GM23248 (cell line): ENCODE measurements around the gene MED9. TPM values are rescaled to one million over a fixed set of nuclear protein-coding genes. Genes with fewer than 3 reads are reported as not detected.
"Not testable (repeated sequence)": the region's sequence is repeated elsewhere in the genome, so short reads cannot be mapped to it uniquely, and the experiment has no call there.

ENCODE experiments used
- DNase-seq: peaks from one replicate; pipeline ENCODE4 v3.0.0-alpha.2; 2015
- H2AFZ ChIP-seq: fragments of 200-600 bp; sonication (generic); 2 replicates; pipeline ENCODE4 v1.6.1; 2016; ENCODE audit warnings: antibody characterized with exemption
- H3F3A ChIP-seq: fragments of 200-600 bp; sonication (generic); 2 replicates; pipeline ENCODE4 v1.6.1; 2016; ENCODE audit warnings: mild to moderate bottlenecking, antibody characterized with exemption, mixed run types; ENCODE audit not compliant: insufficient read depth
- H3K27ac ChIP-seq: fragments of 200-600 bp; sonication (generic); 2 replicates; pipeline ENCODE4 v1.5.1; 2016; ENCODE audit warnings: mild to moderate bottlenecking
- H3K27me3 ChIP-seq: fragments of 200-600 bp; sonication (generic); replicated peaks from 2 replicates; pipeline ENCODE4 v1.6.1; 2016; ENCODE audit warnings: mild to moderate bottlenecking; ENCODE audit not compliant: insufficient read depth
- H3K36me3 ChIP-seq: fragments of 200-600 bp; sonication (generic); 2 replicates; pipeline ENCODE4 v1.6.1; 2016; ENCODE audit warnings: low read depth, mild to moderate bottlenecking
- H3K4me1 ChIP-seq: fragments of 200-600 bp; sonication (generic); 2 replicates; pipeline ENCODE4 v1.6.1; 2016; ENCODE audit warnings: mild to moderate bottlenecking; ENCODE audit not compliant: insufficient read depth
- H3K4me2 ChIP-seq: fragments of 200-600 bp; sonication (generic); one replicate; pipeline ENCODE4 v1.6.1; 2016; ENCODE audit warnings: mild to moderate bottlenecking; ENCODE audit not compliant: unreplicated experiment
- H3K4me3 ChIP-seq: fragments of 200-600 bp; sonication (generic); 2 replicates; pipeline ENCODE4 v1.5.1; 2016; ENCODE audit warnings: mild to moderate bottlenecking
- H3K79me2 ChIP-seq: fragments of 200-600 bp; sonication (generic); 2 replicates; pipeline ENCODE4 v1.6.1; 2016; ENCODE audit warnings: mild to moderate bottlenecking; ENCODE audit not compliant: insufficient read depth
- H3K9ac ChIP-seq: fragments of 200-600 bp; sonication (generic); 2 replicates; pipeline ENCODE4 v1.6.1; 2016; ENCODE audit warnings: mild to moderate bottlenecking
- H3K9me2 ChIP-seq: fragments of 200-600 bp; sonication (generic); 2 replicates; pipeline ENCODE4 v1.6.1; 2016; ENCODE audit warnings: mixed run types, mild to moderate bottlenecking, moderate library complexity; ENCODE audit not compliant: insufficient read depth
- H3K9me3 ChIP-seq: fragments of 200-600 bp; sonication (generic); one replicate; pipeline ENCODE4 v1.6.1; 2017; ENCODE audit warnings: low read depth
- H4K20me1 ChIP-seq: fragments of 200-600 bp; sonication (generic); 2 replicates; pipeline ENCODE4 v1.6.0; 2016; ENCODE audit not compliant: insufficient read depth
- EZH2 ChIP-seq: fragments of 200-600 bp; sonication (generic); IDR thresholded peaks from 2 replicates; pipeline ENCODE4 v1.6.1; 2018; ENCODE audit warnings: antibody characterized with exemption, mild to moderate bottlenecking; ENCODE audit not compliant: insufficient read depth, poor library complexity, severe bottlenecking
- EZH2phosphoT487 ChIP-seq: fragments of 200-600 bp; sonication (generic); IDR thresholded peaks from 2 replicates; pipeline ENCODE4 v1.6.1; 2018; ENCODE audit warnings: antibody characterized with exemption, moderate library complexity, mild to moderate bottlenecking, low read depth; ENCODE audit not compliant: insufficient read depth
- WGBS, 2 experiments: methylation state at CpG; one replicate each; pipeline ENCODE4 v1.1.6; 2015 to 2017; ENCODE audit warnings: low lambda C conversion rate in 2 of 2, low coverage in 1 of 2; ENCODE audit errors: missing lambda C conversion rate in 2 of 2; 5-methylcytosine and 5-hydroxymethylcytosine counted together
- in situ Hi-C: fragments of 300-500 bp; cut with MboI; formaldehyde crosslinking; loops from 2 replicates; pipeline ENCODE4 v1.15.0; 2020
- polyA plus RNA-seq: library from polyadenylated mRNA; unstranded; fragments of >200 nt; fragmentation: Nextera tagmentation; extraction: Ambion mirVana; gene quantifications from 2 replicates; pipeline ENCODE4 v1.2.1, GENCODE V29; 2016
- total RNA-seq: library from RNA; depleted of rRNA; stranded (reverse); fragments of >200 nt; shearing (Covaris generic); gene quantifications from 2 replicates; pipeline ENCODE4 v1.2.3, GENCODE V29; 2014

Gene MED9
- total and polyA plus RNA-seq, 2 experiments from 2014 or later, result 10.0 to 10.3 TPM

GRCh38 chr17:17485420-17485819 is 8.6 kb downstream of the MED9 start:
- Histone ChIP-seq H3K27me3 (no peaks in the 10 kb centered on the region), H3K9me2 (no peaks in the 10 kb centered on the region), H3K36me3 (0 out of 2 replicates have a peak, but pooled peaks cover 4% of the 10 kb centered on the region), H3K79me2 (peaks cover 55% of the 10 kb centered on the region), H3K9me3 (no peaks in the 10 kb centered on the region), H3K9ac (no peak overlapping the region), H2AFZ (no peak overlapping the region), H3F3A (no peaks in the 10 kb centered on the region), H4K20me1 (0 out of 2 replicates have a peak, but pooled peaks cover 6% of the 10 kb centered on the region), H3K27ac (no peak overlapping the region), H3K4me2 (no peak overlapping the region), H3K4me1 (peaks cover 8% of the 10 kb centered on the region; the same call in 1 of the 2 replicates), H3K4me3 (no peak overlapping the region)
- no peak for DNase-seq
- no peak for TF ChIP-seq EZH2phosphoT487
- TF ChIP-seq EZH2, result no peak
- in situ Hi-C loops, result no loop called here
- 91 to 95% methylated on average over 6 of the region's 6 CpGs for WGBS, 2 experiments

- H3K4me2 ChIP-seq, H3K27me3 ChIP-seq, H3K36me3 ChIP-seq, DNase-seq, in situ Hi-C loops, H3K4me1 ChIP-seq, H3K27ac ChIP-seq, H4K20me1 ChIP-seq, H3K9ac ChIP-seq, H3K9me2 ChIP-seq, H3K9me3 ChIP-seq, H3F3A ChIP-seq, H3K4me3 ChIP-seq, H2AFZ ChIP-seq: not testable (repeated sequence)
- WGBS, 2 experiments, result 98% methylated on average over 7 to 23 of the region's 23 CpGs
- peaks cover 45% of the 10 kb centered on the region for H3K79me2 ChIP-seq
Observed at GRCh38 chr17:17486416-17486815, 9.6 kb downstream of the MED9 start.

GRCh38 chr17:17487998-17488397 is 11.2 kb downstream of the MED9 start:
- H3K9ac ChIP-seq, result no peak overlapping the region
- no peaks in the 10 kb centered on the region for H3K9me3 ChIP-seq
- no peaks in the 10 kb centered on the region for H3K9me2 ChIP-seq
- H3K27me3 ChIP-seq, result no peaks in the 10 kb centered on the region
- peaks cover 6% of the 10 kb centered on the region; the same call in 1 of the 2 replicates for H3F3A ChIP-seq
- H3K36me3 ChIP-seq, result 0 out of 2 replicates have a peak, but pooled peaks cover 4% of the 10 kb centered on the region
- no peak overlapping the region for H2AFZ ChIP-seq
- no peaks in the 10 kb centered on the region for H4K20me1 ChIP-seq
- H3K4me3 ChIP-seq, result no peak overlapping the region
- no peak for TF ChIP-seq EZH2
- no peak for TF ChIP-seq EZH2phosphoT487
- H3K79me2 ChIP-seq, result peaks cover 29% of the 10 kb centered on the region
- no peak for DNase-seq
- no peak overlapping the region for H3K4me2 ChIP-seq
- in situ Hi-C loops, result no loop called here
- WGBS, 2 experiments, result 49 to 96% methylated on average over 1 to 2 of the region's 2 CpGs
- peaks cover 8% of the 10 kb centered on the region; the same call in 1 of the 2 replicates for H3K4me1 ChIP-seq
- no peak overlapping the region for H3K27ac ChIP-seq

- Histone ChIP-seq H3K9ac (no peak overlapping the region), H3F3A (peaks cover 6% of the 10 kb centered on the region; the same call in 1 of the 2 replicates), H3K79me2 (no peaks in the 10 kb centered on the region), H3K36me3 (0 out of 2 replicates have a peak, but pooled peaks cover 4% of the 10 kb centered on the region), H3K9me3 (no peaks in the 10 kb centered on the region), H3K9me2 (no peaks in the 10 kb centered on the region), H3K4me3 (no peak overlapping the region), H3K4me1 (no peaks in the 10 kb centered on the region), H3K4me2 (no peak overlapping the region), H4K20me1 (no peaks in the 10 kb centered on the region), H3K27ac (no peak overlapping the region), H2AFZ (no peak overlapping the region), H3K27me3 (no peaks in the 10 kb centered on the region)
- in situ Hi-C loops, result loop anchor here (10.0 kb wide), 1 partner anchor 136 kb away; no protein-coding TSS in a partner anchor
- no peak for DNase-seq
- 83 to 85% methylated on average over 10 of the region's 10 CpGs for WGBS, 2 experiments
- no peak for TF ChIP-seq EZH2phosphoT487
- TF ChIP-seq EZH2, result no peak
Observed at GRCh38 chr17:17491031-17491471, 14.3 kb downstream of the MED9 start.
